BLaER1 (cell line): Measurements from ENCODE around the gene SEMA3B.
"Not testable (repeated sequence)": the region's sequence is repeated elsewhere in the genome, so short reads cannot be mapped to it uniquely, and the experiment has no call there.

ENCODE experiments used
- H3K27ac ChIP-seq: shearing (Covaris generic); formaldehyde crosslinking; 2 replicates; pipeline ENCODE4 v1.8.1; 2022
- H3K27me3 ChIP-seq: shearing (Covaris generic); formaldehyde crosslinking; 2 replicates; pipeline ENCODE4 v1.8.1; 2022
- H3K36me3 ChIP-seq: shearing (Covaris generic); formaldehyde crosslinking; 2 replicates; pipeline ENCODE4 v1.8.1; 2022
- H3K4me1 ChIP-seq: shearing (Covaris generic); formaldehyde crosslinking; 2 replicates; pipeline ENCODE4 v1.8.1; 2022
- H3K4me2 ChIP-seq: shearing (Covaris generic); formaldehyde crosslinking; 2 replicates; pipeline ENCODE4 v1.8.1; 2022
- H3K4me3 ChIP-seq: shearing (Covaris generic); formaldehyde crosslinking; 2 replicates; pipeline ENCODE4 v1.8.1; 2022
- H3K9ac ChIP-seq: shearing (Covaris generic); formaldehyde crosslinking; 2 replicates; pipeline ENCODE4 v1.8.1; 2022
- H3K9me3 ChIP-seq: shearing (Covaris generic); formaldehyde crosslinking; 2 replicates; pipeline ENCODE4 v1.8.1; 2022
- H4K20me1 ChIP-seq: shearing (Covaris generic); formaldehyde crosslinking; 2 replicates; pipeline ENCODE4 v1.8.1; 2022
- Cebpa-rat ChIP-seq: shearing (Covaris generic); IDR thresholded peaks from 2 replicates; pipeline ENCODE4 v1.8.1; 2022

SEMA3B gene

DNA sequence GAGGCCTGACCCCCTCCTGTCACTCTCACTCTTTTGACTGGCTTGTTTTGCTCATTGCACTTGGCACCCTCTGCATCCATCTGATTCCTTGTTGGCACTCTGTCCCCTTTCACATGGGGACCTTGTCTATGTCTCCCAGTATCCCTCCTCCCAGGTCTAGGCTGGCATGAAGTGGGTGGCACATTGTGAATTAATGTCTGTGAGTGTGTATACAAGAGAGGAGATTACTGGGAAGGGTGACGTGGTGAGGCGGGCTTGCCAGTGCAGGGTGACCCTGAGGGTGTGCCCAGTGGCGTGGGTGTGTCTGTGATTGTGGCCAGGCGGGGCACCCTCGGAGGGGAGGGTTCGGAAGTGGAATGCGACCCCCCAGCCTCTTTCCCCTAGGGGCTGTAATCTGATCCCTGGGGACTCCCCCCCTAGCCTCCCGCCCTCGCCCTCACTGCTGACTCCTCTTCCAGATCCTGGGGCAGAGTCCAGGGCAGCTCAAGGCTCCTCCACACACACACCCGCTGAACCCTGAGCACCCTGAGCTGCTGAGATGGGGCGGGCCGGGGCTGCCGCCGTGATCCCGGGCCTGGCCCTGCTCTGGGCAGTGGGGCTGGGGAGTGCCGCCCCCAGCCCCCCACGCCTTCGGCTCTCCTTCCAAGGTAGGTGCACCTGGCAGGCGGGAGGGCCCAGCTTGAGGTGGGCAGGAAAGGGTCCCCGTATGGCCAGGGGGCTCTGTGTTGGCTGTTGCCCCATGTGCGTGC lies at the start of gene SEMA3B:
TSS of gene SEMA3B (plus strand) at position 445 of the 749 bp plus-strand sequence. CDS start at position 539, 94 bp downstream.
- no peaks in the 10 kb centered on the region for H3K9me3 ChIP-seq
- H3K27ac ChIP-seq = no peak within 1 kb of the TSS
- peak within 1 kb of the TSS; percentile 32; the same call in 1 of the 2 replicates for H3K9ac ChIP-seq
- H3K4me1 ChIP-seq = peaks cover 70% of the 10 kb centered on the region
- peaks cover 8% of the 10 kb centered on the region for H4K20me1 ChIP-seq
- peak within 1 kb of the TSS; percentile 54 for H3K4me2 ChIP-seq
- no peak for TF ChIP-seq Cebpa-rat
- peaks cover 47% of the 10 kb centered on the region for H3K27me3 ChIP-seq
- no peak within 1 kb of the TSS for H3K4me3 ChIP-seq
- H3K36me3 ChIP-seq = no peaks in the 10 kb centered on the region

GRCh38 chr3:50219285-50219684 lies 49.7 kb upstream of the SEMA3B start:
- H3K36me3 ChIP-seq = no peaks in the 10 kb centered on the region
- H4K20me1 ChIP-seq = no peaks in the 10 kb centered on the region
- H3K9me3 ChIP-seq = no peaks in the 10 kb centered on the region
- no peak overlapping the region for H3K27ac ChIP-seq
- peaks cover 7% of the 10 kb centered on the region; the same call in 1 of the 2 replicates for H3K27me3 ChIP-seq
- H3K9ac ChIP-seq = no peak overlapping the region
- H3K4me1 ChIP-seq = no peaks in the 10 kb centered on the region
- no peak for TF ChIP-seq Cebpa-rat
- H3K4me3 ChIP-seq = no peak overlapping the region
- H3K4me2 ChIP-seq = no peak overlapping the region

- no peak overlapping the region for H3K9ac ChIP-seq
- no peaks in the 10 kb centered on the region for H3K4me1 ChIP-seq
- no peak for TF ChIP-seq Cebpa-rat
- H3K4me2 ChIP-seq = no peak overlapping the region
- no peaks in the 10 kb centered on the region for H3K36me3 ChIP-seq
- H4K20me1 ChIP-seq = no peaks in the 10 kb centered on the region
- no peak overlapping the region for H3K27ac ChIP-seq
- H3K4me3 ChIP-seq = no peak overlapping the region
- peaks cover 10% of the 10 kb centered on the region; the same call in 1 of the 2 replicates for H3K27me3 ChIP-seq
- H3K9me3 ChIP-seq = no peaks in the 10 kb centered on the region
Observed at GRCh38 chr3:50220109-50220508, 48.8 kb upstream of the SEMA3B start.

- Histone ChIP-seq H3K36me3 (no peaks in the 10 kb centered on the region), H3K4me2 (no peak overlapping the region)
- TF ChIP-seq Cebpa-rat = no peak
Observed at GRCh38 chr3:50221051-50221410, 47.9 kb upstream of the SEMA3B start.

DNA sequence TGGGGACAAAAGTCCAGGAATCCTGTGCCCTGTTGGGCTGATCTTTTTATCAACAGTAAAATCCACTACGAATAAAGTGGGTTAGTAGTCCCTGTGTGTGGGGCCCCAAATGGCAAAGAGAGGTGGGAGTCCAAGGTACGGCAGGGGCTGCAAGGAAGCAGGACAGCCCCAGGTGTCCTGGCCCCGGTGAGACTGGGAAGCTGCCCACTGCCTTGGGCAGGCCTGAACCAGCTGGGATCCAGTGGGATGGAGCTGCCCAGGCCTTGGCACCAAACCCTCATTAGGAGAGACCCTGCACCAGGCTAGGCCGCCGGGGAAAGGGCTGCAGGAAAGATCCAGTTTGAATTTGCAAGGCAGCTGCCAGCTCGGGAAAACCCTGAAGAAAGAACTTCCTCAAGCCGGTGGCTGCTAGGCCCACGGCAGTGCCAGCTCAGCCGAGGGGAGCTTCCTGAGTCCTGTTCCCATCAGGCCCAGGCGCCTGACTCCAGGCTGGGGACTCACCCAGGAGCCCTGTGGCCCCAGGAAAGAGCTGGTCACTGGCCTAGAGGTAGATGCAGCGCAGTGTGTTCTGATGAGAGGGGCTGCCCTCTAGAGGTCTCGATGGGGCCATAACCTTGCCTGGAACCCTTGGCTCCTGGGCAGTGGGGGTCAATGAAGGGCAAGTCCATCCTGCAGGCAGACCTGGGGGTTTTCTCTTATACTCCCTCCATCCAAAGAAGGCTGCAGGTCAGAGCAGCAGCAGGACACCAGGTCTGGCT lies 47.4 kb upstream of the SEMA3B start:
- no peaks in the 10 kb centered on the region for H3K9me3 ChIP-seq
- no peaks in the 10 kb centered on the region for H3K36me3 ChIP-seq
- no peak overlapping the region for H3K4me2 ChIP-seq
- no peak overlapping the region for H3K4me3 ChIP-seq
- no peak for TF ChIP-seq Cebpa-rat
- H4K20me1 ChIP-seq = no peaks in the 10 kb centered on the region
- H3K27me3 ChIP-seq = peaks cover 10% of the 10 kb centered on the region; the same call in 1 of the 2 replicates
- peaks cover 6% of the 10 kb centered on the region; the same call in 1 of the 2 replicates for H3K4me1 ChIP-seq
- no peak overlapping the region for H3K27ac ChIP-seq
- H3K9ac ChIP-seq = no peak overlapping the region

More at GRCh38 chr3:50221051-50221410, 47.9 kb upstream of the SEMA3B start:
- Histone ChIP-seq H3K9ac (no peak overlapping the region), H3K4me1 (peaks cover 6% of the 10 kb centered on the region; the same call in 1 of the 2 replicates), H3K9me3 (no peaks in the 10 kb centered on the region), H3K27me3 (peaks cover 10% of the 10 kb centered on the region; the same call in 1 of the 2 replicates), H3K4me3 (no peak overlapping the region), H4K20me1 (no peaks in the 10 kb centered on the region), H3K27ac (no peak overlapping the region)

GRCh38 chr3:50222169-50222528 lies 46.8 kb upstream of the SEMA3B start:
- Histone ChIP-seq H3K9ac (no peak overlapping the region), H3K4me1 (peaks cover 6% of the 10 kb centered on the region; the same call in 1 of the 2 replicates), H4K20me1 (no peaks in the 10 kb centered on the region), H3K9me3 (no peaks in the 10 kb centered on the region), H3K27ac (no peak overlapping the region), H3K4me3 (no peak overlapping the region), H3K27me3 (peaks cover 10% of the 10 kb centered on the region; the same call in 1 of the 2 replicates), H3K36me3 (no peaks in the 10 kb centered on the region), H3K4me2 (no peak overlapping the region)
- no peak for TF ChIP-seq Cebpa-rat

GRCh38 chr3:50224639-50225038 lies 44.3 kb upstream of the SEMA3B start:
- Histone ChIP-seq H4K20me1 (no peaks in the 10 kb centered on the region), H3K9me3 (no peaks in the 10 kb centered on the region), H3K9ac (no peak overlapping the region), H3K27me3 (peaks cover 10% of the 10 kb centered on the region; the same call in 1 of the 2 replicates), H3K36me3 (no peaks in the 10 kb centered on the region), H3K4me1 (peaks cover 26% of the 10 kb centered on the region), H3K27ac (no peak overlapping the region), H3K4me3 (no peak overlapping the region), H3K4me2 (no peak overlapping the region)
- TF ChIP-seq Cebpa-rat = no peak

- Histone ChIP-seq H3K9me3 (no peaks in the 10 kb centered on the region), H3K9ac (peak overlapping the region; percentile 79; the same call in 1 of the 2 replicates), H3K36me3 (no peaks in the 10 kb centered on the region), H3K4me2 (peak overlapping the region; percentile 88), H3K4me1 (peaks cover 34% of the 10 kb centered on the region), H4K20me1 (no peaks in the 10 kb centered on the region), H3K27me3 (peaks cover 10% of the 10 kb centered on the region; the same call in 1 of the 2 replicates), H3K27ac (peak overlapping the region; percentile 74; the same call in 1 of the 2 replicates), H3K4me3 (peak overlapping the region; percentile 79)
- no peak for TF ChIP-seq Cebpa-rat
Observed at GRCh38 chr3:50226888-50227389, 42.0 kb upstream of the SEMA3B start.

GRCh38 chr3:50227390-50228183 lies 41.4 kb upstream of the SEMA3B start:
- Histone ChIP-seq H3K27me3 (peaks cover 10% of the 10 kb centered on the region; the same call in 1 of the 2 replicates), H3K4me3 (peak overlapping the region; percentile 79), H3K27ac (peak overlapping the region; percentile 74), H3K9ac (peak overlapping the region; percentile 79), H4K20me1 (no peaks in the 10 kb centered on the region), H3K4me2 (peak overlapping the region; percentile 88), H3K9me3 (no peaks in the 10 kb centered on the region), H3K4me1 (peaks cover 34% of the 10 kb centered on the region), H3K36me3 (no peaks in the 10 kb centered on the region)
- TF ChIP-seq Cebpa-rat = no peak

- Histone ChIP-seq H3K9ac (peak overlapping the region; percentile 79), H3K27me3 (peaks cover 10% of the 10 kb centered on the region; the same call in 1 of the 2 replicates)
- H3K36me3 ChIP-seq = not testable (repeated sequence)
Observed at GRCh38 chr3:50228184-50228763, 40.7 kb upstream of the SEMA3B start.

More at GRCh38 chr3:50228184-50228763, 40.7 kb upstream of the SEMA3B start:
- Histone ChIP-seq H3K4me1 (peaks cover 34% of the 10 kb centered on the region), H3K4me3 (peak overlapping the region; percentile 79), H3K27ac (peak overlapping the region; percentile 74), H3K4me2 (peak overlapping the region; percentile 88)
- not testable (repeated sequence) for H3K9me3 ChIP-seq, H4K20me1 ChIP-seq
